Measurements from ENCODE around the gene MPZL1. TPM values are rescaled to one million over a fixed set of nuclear protein-coding genes. Genes with fewer than 3 reads are reported as not detected.
A peak's percentile ranks its signal among the peaks of the same experiment; 100 is the strongest.

MPZL1 gene
- total and polyA plus RNA-seq, 2 of the 13 experiments (the other 11 are each of a cell fraction or from before 2014, with no cell fraction given): 38.0 to 68.7 TPM

DNA sequence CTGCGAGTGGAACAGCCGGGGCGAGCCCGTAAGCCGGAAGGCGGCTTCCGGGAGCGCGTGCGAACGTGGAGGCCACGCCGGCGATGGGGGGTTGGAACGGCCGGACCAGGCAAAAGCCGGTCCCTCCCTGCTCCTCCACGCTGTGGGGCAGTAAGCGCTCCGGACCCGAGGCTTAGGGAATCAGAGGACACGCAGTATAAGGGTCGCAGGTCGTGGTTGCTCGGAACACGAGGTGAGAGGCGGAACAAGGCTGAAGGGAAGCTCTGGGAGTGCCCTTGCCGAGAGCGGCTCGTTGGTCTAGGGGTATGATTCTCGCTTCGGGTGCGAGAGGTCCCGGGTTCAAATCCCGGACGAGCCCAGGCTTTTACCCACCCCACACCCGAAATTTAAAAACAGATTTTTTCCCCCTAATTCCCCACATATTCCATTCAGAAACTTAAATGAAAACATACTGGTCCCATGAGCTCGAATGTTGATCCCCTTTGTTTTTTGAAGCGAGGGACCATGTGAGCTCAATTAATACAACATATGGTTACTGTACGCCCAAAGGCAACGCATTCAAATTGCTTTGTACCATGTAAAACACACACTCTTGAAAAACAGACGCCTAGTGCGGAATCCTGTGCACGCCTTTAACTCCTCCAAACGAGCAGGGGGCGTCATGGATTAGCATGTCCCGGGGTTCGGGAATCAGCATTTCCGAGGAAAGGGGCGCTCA is 7.2 kb upstream of the MPZL1 start (continued):
- TF ChIP-seq KLF16 (CRISPR knock-in tag; IDR thresholded peaks at IDR 0.05) (peak in 1 of 2 experiments; percentile 90; a peak in 1 of 4 replicates), ZFP41 (CRISPR knock-in tag; IDR thresholded peaks at IDR 0.05; ENCODE audit: borderline replicate concordance) (0 out of 2 replicates have a peak, but pooled peaks have one; percentile 29), ATF1 (CRISPR knock-in tag; IDR thresholded peaks at IDR 0.05) (no peak), ZFP36 (IDR thresholded peaks at IDR 0.05; ENCODE audit: borderline replicate concordance, low read depth, low read length, partially characterized antibody) (peak; percentile 15), ZNF441 (CRISPR knock-in tag; IDR thresholded peaks at IDR 0.05; ENCODE audit: borderline replicate concordance) (peak; percentile 73; the same call in 1 of the 2 replicates), CC2D1A (CRISPR knock-in tag; IDR thresholded peaks at IDR 0.05) (0 out of 2 replicates have a peak, but pooled peaks have one; percentile 84), DDIT3 (CRISPR knock-in tag; IDR thresholded peaks at IDR 0.05) (no peak), TEAD2 (CRISPR knock-in tag; IDR thresholded peaks at IDR 0.05) (no peak; the same call in 1 of the 2 replicates), CENPT (CRISPR knock-in tag; IDR thresholded peaks at IDR 0.05; ENCODE audit: low read depth) (no peak), ZSCAN31 (CRISPR knock-in tag; IDR thresholded peaks at IDR 0.05; ENCODE audit: low read depth) (no peak), CAMTA2 (CRISPR knock-in tag; IDR thresholded peaks at IDR 0.05; ENCODE audit: borderline replicate concordance) (no peak), HHEX (CRISPR knock-in tag; IDR thresholded peaks at IDR 0.05) (no peak), RBM22 (optimal IDR thresholded peaks at IDR 0.05; ENCODE audit: low read length) (peak; percentile 98), HNF1B (CRISPR knock-in tag; IDR thresholded peaks at IDR 0.05) (peak; percentile 30; the same call in 1 of the 2 replicates), PCBP2 (optimal IDR thresholded peaks at IDR 0.05; ENCODE audit: low read depth, low read length, poor library complexity, severe bottlenecking) (no peak), ZNF615 (CRISPR knock-in tag; IDR thresholded peaks at IDR 0.05; ENCODE audit: borderline replicate concordance) (peak; percentile 19; the same call in 1 of the 2 replicates), BCL6 (CRISPR knock-in tag; IDR thresholded peaks at IDR 0.05) (0 out of 2 replicates have a peak, but pooled peaks have one; percentile 50), ZC3H13 (CRISPR knock-in tag; IDR thresholded peaks at IDR 0.05) (peak; percentile 84)
- TF ChIP-seq, protein P1, sequence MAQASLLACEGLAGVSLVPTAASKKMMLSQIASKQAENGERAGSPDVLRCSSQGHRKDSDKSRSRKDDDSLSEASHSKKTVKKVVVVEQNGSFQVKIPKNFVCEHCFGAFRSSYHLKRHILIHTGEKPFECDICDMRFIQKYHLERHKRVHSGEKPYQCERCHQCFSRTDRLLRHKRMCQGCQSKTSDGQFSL (CRISPR knock-in tag; IDR thresholded peaks at IDR 0.05): peak; percentile 77
- TF ChIP-seq, protein P2, sequence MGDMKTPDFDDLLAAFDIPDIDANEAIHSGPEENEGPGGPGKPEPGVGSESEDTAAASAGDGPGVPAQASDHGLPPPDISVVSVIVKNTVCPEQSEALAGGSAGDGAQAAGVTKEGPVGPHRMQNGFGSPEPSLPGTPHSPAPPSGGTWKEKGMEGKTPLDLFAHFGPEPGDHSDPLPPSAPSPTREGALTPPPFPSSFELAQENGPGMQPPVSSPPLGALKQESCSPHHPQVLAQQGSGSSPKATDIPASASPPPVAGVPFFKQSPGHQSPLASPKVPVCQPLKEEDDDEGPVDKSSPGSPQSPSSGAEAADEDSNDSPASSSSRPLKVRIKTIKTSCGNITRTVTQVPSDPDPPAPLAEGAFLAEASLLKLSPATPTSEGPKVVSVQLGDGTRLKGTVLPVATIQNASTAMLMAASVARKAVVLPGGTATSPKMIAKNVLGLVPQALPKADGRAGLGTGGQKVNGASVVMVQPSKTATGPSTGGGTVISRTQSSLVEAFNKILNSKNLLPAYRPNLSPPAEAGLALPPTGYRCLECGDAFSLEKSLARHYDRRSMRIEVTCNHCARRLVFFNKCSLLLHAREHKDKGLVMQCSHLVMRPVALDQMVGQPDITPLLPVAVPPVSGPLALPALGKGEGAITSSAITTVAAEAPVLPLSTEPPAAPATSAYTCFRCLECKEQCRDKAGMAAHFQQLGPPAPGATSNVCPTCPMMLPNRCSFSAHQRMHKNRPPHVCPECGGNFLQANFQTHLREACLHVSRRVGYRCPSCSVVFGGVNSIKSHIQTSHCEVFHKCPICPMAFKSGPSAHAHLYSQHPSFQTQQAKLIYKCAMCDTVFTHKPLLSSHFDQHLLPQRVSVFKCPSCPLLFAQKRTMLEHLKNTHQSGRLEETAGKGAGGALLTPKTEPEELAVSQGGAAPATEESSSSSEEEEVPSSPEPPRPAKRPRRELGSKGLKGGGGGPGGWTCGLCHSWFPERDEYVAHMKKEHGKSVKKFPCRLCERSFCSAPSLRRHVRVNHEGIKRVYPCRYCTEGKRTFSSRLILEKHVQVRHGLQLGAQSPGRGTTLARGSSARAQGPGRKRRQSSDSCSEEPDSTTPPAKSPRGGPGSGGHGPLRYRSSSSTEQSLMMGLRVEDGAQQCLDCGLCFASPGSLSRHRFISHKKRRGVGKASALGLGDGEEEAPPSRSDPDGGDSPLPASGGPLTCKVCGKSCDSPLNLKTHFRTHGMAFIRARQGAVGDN (CRISPR knock-in tag; IDR thresholded peaks at IDR 0.05): peak; percentile 91
- TF ChIP-seq, protein P3, sequence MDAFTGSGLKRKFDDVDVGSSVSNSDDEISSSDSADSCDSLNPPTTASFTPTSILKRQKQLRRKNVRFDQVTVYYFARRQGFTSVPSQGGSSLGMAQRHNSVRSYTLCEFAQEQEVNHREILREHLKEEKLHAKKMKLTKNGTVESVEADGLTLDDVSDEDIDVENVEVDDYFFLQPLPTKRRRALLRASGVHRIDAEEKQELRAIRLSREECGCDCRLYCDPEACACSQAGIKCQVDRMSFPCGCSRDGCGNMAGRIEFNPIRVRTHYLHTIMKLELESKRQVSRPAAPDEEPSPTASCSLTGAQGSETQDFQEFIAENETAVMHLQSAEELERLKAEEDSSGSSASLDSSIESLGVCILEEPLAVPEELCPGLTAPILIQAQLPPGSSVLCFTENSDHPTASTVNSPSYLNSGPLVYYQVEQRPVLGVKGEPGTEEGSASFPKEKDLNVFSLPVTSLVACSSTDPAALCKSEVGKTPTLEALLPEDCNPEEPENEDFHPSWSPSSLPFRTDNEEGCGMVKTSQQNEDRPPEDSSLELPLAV (CRISPR knock-in tag; conservative IDR thresholded peaks at IDR 0.05; ENCODE audit: low read depth): 0 out of 2 replicates have a peak, but pooled peaks have one; percentile 36
